NCI-H1417 treated with DMSO at 0.1 percent for 48 hours (cell line): ENCODE measurements around the gene PHOSPHO1.
"Not testable (repeated sequence)": the region's sequence is repeated elsewhere in the genome, so short reads cannot be mapped to it uniquely, and the experiment has no call there.

Experiments
- DNase-seq: peaks from one replicate; lab custom pipeline; 2025; lab: John Stamatoyannopoulos, UW

The PHOSPHO1 gene

DNA sequence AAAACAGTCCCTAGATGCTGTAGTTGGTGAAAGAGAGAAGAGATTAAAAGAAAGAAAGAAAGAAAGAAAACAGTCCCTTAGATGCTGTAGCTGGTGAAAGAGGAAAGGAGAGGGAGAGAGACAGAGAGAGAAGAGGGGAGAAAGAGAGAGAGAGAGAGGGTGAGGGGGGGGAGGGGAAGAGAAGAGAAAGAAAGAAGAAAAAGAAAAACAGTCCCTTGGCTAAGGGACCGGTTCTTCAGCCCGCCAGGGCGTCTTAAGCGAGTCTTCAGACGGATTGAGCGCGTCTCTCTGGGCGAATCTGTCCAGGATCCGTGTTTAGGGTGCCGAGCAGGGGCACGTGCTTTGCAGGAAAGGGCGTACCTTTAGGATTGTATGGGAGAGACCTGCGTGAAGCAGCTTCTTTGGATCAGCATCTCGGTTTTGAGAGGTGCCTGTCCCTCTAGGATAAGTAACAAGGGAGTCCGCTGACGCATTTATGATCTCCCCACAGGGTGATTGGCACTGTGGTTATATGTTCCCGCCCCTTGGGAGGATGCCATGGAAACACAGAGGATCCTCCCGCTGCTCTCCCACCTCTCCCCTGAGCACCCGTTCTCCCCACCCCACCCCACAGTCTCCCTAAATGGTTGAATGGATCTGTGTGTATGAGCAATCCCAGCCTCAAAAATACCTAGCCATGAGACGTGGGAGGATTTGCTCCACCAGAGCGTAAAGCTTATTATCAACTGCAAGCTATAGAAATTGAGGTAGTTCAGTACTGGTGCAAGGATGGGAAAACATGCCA, 36.9 kb downstream of the PHOSPHO1 start:
- no peak for DNase-seq

DNA sequence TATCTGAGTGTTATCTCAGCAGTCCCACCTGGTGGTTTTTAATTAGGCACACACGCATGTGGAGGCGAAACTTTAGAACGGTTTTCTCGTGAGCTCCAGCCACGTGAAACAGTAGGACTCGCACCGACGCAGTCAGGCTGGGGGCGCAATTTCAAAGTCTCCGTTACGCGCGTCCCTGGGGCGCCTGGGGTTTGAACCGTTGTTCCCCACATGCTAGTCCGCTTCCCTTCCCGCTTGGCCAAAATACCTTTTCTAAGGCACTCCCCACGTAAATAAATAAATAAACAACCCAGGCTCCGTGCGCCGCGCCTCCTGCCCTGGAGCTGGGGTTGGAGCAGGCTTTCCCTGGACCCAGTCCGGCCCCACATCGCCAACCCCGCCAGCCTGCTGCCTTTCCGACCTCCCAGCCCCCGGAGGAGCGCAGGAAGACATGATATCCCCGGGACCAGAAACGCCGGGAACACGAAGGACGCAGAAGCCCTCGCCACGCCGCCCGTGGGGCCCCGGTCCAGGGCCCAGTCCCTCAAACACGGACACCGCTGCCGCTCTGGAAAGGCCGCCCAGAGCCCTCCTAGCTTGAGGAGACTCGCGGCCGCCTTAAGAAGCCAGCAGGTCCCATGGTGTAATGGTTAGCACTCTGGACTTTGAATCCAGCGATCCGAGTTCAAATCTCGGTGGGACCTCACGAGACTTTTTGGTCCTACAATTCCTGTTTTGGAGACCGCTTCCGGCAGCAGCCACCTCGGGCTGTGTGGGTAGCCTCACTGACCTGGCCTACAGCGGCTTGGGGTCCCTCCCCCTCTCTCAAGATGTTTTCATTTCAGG, 38.5 kb downstream of the PHOSPHO1 start:
- peak; percentile 89 for DNase-seq

DNA sequence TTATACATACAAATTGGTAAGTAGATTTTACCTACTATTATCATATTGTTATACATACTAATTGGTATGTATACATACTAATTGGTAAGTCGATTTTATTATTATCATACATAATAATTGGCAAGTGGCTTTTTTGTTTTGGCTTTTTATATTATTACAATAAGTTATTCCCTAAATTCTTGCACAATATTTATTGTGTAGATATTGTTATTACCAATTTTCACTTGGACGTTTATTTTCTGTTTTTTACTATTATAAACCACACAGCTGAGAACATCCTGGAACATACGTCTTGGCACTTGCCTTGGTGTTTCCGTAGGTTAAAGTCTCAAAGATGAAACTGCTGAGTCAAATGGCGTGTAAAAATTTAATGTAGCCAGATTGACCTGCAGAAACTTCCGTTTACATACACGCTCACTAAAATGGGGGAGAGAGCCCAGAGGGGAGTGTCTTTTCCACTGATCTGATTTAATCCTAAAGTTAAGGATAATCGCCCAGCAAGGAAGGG, 39.1 kb downstream of the PHOSPHO1 start:
- DNase-seq, result no peak

DNA sequence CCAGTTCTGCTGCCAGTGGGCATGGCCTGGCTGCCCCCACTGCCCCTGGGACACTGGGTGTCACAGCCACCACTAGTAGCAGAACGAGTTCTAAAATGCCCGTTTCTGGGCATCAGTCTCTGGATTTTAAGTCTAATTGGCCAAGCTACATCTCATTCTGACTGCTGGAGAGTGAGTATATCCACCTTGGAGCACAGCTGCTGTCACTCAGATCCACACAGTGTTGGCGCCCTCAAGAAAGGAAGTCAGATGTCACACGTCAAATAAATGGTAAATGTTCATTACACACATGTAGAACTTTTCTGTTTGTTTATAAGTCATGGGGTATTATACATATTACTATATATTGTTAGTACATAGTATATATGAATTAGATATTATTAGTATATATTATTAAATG, 39.7 kb downstream of the PHOSPHO1 start:
- no peak for DNase-seq

DNA sequence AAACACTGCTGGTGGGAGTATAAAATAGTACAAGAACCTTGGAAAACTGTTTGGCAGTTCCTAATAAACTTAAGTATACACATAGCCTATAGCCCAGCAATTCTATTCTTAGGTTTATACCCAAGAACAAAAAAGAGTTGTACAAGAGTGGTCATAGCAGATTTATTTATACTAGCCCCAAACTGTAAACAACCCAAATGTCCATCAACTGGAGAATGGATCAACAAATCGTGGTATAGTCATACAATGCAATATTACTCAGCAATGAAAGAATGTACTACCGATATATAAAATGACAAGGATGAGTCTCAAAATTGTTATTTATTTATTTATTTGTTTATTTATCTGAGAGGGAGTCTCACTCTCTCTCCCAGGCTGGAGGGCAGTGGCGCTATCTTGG, 43.3 kb downstream of the PHOSPHO1 start:
- no peak for DNase-seq

DNA sequence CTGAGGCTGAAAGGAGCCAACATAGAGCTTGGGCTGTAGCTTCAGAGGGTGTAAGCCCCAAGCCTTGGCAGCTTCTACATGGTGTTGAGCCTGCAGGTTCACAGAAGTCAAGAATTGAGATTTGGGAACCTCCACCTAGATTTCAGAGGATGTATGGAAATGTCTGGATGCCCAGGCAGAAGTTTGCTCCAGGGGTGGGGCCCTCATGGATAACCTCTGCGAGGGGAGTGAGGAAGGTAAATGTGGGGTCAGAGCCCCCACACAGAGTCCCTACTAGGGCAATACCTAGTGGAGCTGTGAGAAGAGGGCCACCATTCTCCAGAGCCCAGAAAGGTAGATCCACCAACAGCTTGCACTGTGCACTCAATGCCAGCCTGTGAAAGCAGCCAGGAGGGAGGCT, 45.2 kb downstream of the PHOSPHO1 start:
- not testable (repeated sequence) for DNase-seq

DNA sequence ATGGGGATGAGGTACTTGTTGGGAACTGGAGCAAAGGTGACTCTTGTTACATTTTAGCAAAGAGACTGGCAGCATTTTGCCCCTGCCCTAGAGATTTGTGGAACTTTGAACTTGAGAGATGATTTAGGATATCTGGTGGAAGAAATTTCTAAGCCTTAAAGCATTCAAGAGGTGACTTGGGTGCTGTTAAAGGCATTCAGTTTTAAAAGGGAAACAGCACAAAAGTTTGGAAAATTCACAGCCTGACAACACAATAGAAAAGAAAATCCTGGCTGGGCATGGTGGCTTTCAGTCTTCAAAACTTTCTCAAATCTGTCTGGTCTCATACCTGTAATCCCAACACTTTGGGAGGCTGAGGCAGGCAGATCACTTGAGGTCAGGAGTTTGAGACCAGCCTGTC, 46.1 kb downstream of the PHOSPHO1 start:
- not testable (repeated sequence) for DNase-seq

DNA sequence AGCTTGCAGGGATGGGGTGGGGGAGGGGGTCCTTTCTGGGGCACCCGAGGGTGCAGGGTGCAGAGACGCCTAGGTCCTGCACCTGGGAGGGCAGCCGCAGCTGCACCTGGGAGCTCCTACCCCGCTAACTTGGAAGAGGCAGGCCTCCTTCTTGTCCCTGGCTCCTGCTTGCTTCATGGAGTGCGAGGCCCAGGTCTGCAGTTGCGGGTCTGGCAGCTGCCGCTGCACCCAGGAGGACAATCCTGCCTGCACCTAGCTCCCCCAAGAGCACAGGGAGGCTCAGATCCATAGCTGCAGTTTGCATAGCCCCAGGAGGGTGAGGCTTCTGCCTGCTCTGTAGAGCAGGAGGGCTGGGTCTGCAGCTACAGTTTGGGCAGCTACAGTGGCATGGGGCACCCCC, 46.8 kb downstream of the PHOSPHO1 start:
- no peak for DNase-seq

DNA sequence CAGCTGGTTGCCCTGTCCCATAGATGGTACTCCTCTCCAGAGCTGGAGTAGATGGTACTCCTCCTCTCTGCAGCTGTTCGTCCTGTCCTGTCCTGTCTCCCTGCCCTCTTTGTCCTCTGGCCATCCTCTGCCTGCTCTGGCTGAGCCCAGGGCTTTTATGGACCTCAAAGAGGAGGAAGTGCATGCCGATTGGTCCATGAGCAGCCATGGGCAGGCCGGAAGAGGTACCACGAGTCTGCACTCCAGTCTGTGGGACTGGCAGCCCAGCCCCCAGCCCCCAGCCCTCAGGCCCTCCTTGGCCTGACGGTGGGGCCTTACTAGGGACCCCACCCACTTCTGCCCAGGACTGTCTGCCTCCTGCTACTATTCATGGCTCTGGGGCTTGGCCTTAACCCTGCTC, 47.2 kb downstream of the PHOSPHO1 start:
- DNase-seq, result no peak

DNA sequence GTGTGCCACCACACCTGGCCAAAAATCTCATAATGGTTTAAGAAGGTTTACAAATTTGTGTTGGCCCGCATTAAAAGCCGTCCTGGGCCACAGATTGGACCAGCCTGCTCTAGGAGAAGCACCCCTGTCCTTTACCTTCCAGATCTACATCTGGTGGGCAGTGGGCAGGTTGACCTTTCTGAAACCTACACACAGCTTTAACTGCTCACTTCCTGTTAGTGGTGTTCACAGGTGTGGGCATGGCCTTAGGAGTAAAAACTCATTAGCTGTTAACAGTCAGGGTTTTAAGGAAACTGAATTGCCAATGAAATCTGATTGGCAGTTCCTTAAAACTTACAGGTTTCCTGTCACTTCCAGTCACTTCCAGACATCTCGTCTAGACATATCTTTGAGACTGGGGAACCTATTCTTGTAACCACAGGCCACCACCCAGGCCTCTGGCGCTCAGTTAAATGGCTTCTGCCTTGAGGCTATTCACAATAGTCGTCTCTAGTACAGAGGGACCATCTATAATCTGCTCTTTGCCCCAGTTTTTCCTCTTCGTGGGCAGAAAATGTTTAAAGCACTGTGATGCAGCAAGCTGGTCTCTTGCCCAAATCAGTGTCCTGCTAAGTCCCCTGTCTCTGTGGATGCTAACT, 49.5 kb downstream of the PHOSPHO1 start:
- DNase-seq, result no peak

DNA sequence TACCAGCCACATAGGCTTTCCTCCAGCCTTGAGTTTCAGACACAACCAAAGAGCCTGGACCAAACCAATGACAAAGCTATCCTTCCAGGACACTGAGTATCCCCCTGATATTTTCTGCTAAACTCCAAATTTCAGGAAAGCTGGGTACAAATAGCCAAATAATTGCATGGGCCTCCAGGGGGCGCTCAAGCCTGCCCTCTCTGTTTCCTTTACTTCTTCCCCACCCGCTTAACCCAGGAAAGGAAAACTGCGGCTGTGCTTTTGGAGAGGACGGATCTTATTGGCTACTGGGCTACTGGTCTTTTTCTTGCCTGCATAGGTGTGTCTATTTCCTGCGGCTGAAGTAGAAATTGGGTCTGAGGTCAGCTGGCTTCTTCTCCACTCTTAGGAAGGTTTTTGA, 50.3 kb downstream of the PHOSPHO1 start:
- no peak for DNase-seq

DNA sequence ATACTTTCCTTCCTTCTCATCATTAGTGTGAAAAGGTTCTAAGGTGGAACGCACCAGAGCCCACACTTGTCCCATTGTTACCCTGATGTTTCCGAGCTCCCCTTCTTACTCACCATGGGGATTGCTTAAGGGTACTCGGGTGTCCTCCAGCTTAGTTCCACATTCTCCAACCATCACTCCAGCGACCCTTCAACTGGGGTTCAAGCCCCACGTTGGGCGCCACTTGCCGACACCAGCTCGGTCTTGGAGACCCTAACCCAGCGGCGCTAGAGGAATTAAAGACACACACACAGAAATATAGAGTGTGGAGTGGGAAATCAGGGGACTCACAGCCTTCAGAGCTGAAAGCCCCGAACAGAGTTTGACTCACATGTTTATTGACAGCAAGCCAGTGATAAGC, 54.6 kb downstream of the PHOSPHO1 start:
- not testable (repeated sequence) for DNase-seq
